Retina (tissue), 1 donor: ENCODE data around the gene FAM13C.
"Not testable (repeated sequence)": the region's sequence is repeated elsewhere in the genome, so short reads cannot be mapped to it uniquely, and the experiment has no call there.

Experiments used
- DNase-seq: peaks from one replicate; pipeline ENCODE4 v3.0.0-alpha.2; 2016

FAM13C gene

GRCh38 chr10:59223597-59223996 is 138.8 kb downstream of the FAM13C start:
- not testable (repeated sequence) for DNase-seq

DNA sequence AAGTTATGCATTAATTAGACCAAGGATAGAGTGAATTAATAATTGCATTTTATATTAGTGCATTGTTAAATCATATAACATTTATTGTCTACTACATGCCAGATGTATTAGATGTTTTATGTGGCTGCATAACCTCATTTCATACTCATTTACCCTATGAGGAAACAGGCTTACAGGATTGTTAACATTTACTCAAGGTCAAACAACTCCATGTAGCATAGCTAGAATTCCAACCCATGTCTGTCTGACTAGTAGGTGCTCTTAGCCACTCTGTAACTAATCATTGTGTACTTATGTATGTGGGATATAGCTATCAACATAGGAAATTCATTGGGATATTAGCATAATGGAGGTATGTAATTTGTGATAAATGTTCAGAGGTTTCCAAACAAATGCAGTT is 139.6 kb downstream of the FAM13C start:
- no peak for DNase-seq

GRCh38 chr10:59216178-59216869 is 146.0 kb downstream of the FAM13C start:
- no peak for DNase-seq

GRCh38 chr10:59214160-59214559 is 148.2 kb downstream of the FAM13C start:
- DNase-seq = no peak

DNA sequence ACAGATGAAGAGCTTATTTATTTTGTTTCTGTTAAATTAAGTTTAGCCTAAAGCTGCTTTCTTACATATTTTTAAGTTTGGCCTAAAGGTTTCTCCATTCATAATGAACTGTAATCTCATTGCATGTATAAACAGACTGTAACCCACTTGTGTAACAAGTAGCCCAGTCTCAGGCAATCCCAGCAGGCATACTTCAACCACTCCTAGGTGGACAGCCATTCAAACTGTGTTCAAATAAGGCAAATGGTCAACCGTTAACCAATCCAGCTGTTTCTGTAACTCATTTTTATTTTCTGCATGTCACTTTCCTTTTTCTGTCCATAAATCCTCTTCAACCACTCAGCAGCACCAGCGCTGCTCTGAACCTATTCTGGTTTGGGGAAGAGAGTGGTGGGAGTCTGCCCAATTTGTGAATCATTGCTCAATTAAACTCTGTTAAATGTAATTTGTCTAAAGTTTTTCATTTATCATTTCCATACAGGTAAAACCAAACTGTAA is 150.0 kb downstream of the FAM13C start:
- no peak for DNase-seq

GRCh38 chr10:59206204-59206720 is 156.1 kb downstream of the FAM13C start:
- no peak for DNase-seq
